Measurements from ENCODE around the gene POU3F3. TPM values are rescaled to one million over a fixed set of nuclear protein-coding genes. Genes with fewer than 3 reads are reported as not detected.

Gene POU3F3
- total and polyA plus RNA-seq, 4 experiments from 2014 or later: not detected

DNA sequence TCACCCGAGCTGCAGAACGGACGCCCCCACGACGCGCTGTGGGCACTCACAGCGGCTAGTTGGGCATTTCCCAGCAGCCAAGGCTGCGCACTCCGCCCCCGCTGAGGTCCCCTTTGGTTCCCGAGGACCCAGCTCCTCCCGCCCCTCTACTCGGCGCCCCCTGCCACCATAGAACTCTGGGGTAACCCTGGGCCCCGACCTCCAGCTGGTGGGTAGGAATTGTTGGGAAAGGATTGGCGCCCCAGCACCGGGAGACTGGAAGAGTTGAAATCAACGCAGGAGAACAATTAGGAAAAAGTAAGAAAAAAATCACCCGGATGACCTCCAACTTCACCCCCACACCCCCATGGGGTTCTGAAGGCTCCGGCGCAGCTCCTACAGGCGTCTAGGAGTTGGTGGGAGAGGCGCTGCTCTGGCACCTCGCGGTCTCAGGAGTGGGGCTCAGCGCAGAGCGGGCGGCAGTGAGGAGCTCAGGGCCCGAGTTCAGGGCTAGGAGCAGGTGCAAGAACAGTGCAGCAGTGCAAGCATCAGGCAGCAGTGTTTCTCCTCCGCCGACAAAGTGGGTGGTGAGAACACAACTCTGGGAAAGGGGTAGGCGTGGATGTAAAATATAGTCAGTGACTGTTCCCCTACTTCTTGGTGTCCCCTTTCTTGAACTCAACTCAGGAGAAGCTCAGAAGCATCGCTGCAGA is 14.0 kb downstream of the POU3F3 start:
- H3K27ac ChIP-seq (ENCODE audit: low read depth, low read length): no peak overlapping the region
- intact Hi-C loops (cut with micrococcal nuclease): no loop called here
- Mint-ChIP-seq H3K27ac (no peak overlapping the region), H3K27me3 (peaks cover 56 to 64% of the 10 kb centered on the region in 2 donors), H3K36me3 (no peaks in the 10 kb centered on the region), H3K4me1 (peaks cover 0 to 21% (median 6%) of the 10 kb centered on the region in 4 donors), H3K4me3 (no peak overlapping the region), H3K9me3 (peaks cover 0 to 11% (median 4%) of the 10 kb centered on the region in 8 donors)
- POLR2A ChIA-PET (ENCODE audit: partially characterized antibody): no interaction called here
- H3K4me3 ChIP-seq (ENCODE audit: low read length in 2 of 2): no peak overlapping the region
- peaks cover 4% of the 10 kb centered on the region for H3K4me1 ChIP-seq (ENCODE audit: insufficient read depth, low read length)
- H3K36me3 ChIP-seq (ENCODE audit: insufficient read depth, low read length): no peaks in the 10 kb centered on the region
- H3K9me3 ChIP-seq (ENCODE audit: control insufficient read depth in 1 of 2, low read length in 2 of 2): no peaks in the 10 kb centered on the region
- peaks cover 39% of the 10 kb centered on the region for H3K27me3 ChIP-seq (ENCODE audit: insufficient read depth, low read length)
- DNase-seq: no peak
- CTCF ChIA-PET (ENCODE audit: partially characterized antibody): no interaction called here

DNA sequence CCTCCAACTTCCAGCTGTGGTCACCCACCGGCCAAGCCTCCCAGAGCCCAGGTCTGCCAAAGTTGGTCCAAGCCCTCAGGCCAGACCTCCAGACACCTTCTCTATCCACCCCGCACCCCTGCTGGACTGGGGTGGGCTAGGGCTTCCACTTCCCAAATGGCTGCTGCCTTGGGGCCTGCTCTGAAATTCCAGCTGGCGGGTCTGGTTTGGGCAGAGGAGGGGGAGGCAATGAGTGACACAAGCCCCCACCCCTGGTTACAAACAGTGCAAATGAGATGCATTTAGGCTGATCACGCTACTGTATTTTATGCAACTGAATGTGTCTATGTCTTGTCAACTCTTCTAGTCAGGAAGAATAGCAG is 14.6 kb downstream of the POU3F3 start:
- H3K9me3 Mint-ChIP-seq: peaks cover 0 to 11% (median 4%) of the 10 kb centered on the region in 8 donors
- Histone ChIP-seq H3K27me3 (ENCODE audit: insufficient read depth, low read length) (peaks cover 35% of the 10 kb centered on the region), H3K4me1 (ENCODE audit: insufficient read depth, low read length) (peaks cover 4% of the 10 kb centered on the region), H3K27ac (ENCODE audit: low read depth, low read length) (no peak overlapping the region), H3K36me3 (ENCODE audit: insufficient read depth, low read length) (no peaks in the 10 kb centered on the region), H3K4me3 (ENCODE audit: low read length in 2 of 2) (no peak overlapping the region), H3K9me3 (ENCODE audit: control insufficient read depth in 1 of 2, low read length in 2 of 2) (no peaks in the 10 kb centered on the region)
- DNase-seq: no peak
- CTCF ChIA-PET (ENCODE audit: partially characterized antibody): no interaction called here
- no peak overlapping the region for H3K27ac Mint-ChIP-seq
- H3K27me3 Mint-ChIP-seq: peaks cover 52 to 61% of the 10 kb centered on the region in 2 donors
- H3K4me1 Mint-ChIP-seq: peaks cover 0 to 17% (median 6%) of the 10 kb centered on the region in 4 donors
- intact Hi-C loops (cut with micrococcal nuclease): no loop called here
- H3K36me3 Mint-ChIP-seq: no peaks in the 10 kb centered on the region
- POLR2A ChIA-PET (ENCODE audit: partially characterized antibody): no interaction called here
- no peak overlapping the region for H3K4me3 Mint-ChIP-seq

DNA sequence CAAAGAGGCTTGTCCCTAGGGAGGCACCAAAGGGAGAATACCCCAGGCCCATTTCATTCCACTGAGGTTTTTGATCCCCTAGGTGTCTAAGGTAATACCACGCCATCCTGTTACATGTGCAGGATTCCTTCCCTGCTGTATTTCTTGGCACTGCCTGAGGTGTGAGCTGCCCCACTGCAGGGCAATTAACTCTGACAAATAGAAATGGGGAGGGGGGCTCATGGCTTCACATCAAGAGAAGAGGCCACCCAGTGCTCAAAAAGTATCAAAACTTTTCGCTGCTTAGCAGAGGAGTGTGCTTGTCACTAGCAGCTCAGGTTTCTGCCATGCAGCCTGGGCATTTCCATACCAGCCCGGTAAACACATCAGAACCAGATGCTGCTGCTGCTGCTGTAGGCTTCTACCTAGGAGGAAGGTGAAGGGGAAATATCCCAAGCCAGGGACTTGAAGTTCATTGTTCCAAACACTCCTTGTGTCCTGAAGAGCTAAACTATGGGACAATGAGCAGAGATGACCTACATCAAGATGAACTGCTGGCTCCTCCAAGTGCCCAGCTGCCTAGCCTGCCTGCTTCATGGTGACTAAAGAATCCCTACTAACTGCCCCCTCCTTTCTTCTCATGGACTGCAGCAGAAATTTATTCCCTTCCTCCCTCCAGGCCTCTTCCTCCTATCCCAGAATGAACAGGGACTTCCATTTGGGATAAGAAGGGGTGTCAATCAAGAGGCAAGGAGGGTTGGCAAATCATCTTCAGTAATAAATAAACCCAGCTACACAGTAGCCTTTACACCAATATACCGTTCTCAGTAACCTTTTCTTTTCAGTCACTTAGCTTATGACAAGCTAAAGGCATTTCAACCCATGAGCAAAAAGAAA is 16.4 kb downstream of the POU3F3 start:
- ChIA-PET POLR2A (ENCODE audit: partially characterized antibody) (no interaction called here), CTCF (ENCODE audit: partially characterized antibody) (no interaction called here)
- H3K9me3 ChIP-seq (ENCODE audit: control insufficient read depth in 1 of 2, low read length in 2 of 2): no peaks in the 10 kb centered on the region
- H3K4me3 ChIP-seq (ENCODE audit: low read length in 2 of 2): no peak overlapping the region
- H3K9me3 Mint-ChIP-seq: peaks cover 0 to 8% (median 0%) of the 10 kb centered on the region in 8 donors
- H3K27ac ChIP-seq (ENCODE audit: low read depth, low read length): no peak overlapping the region
- peaks cover 20% of the 10 kb centered on the region for H3K27me3 ChIP-seq (ENCODE audit: insufficient read depth, low read length)
- H3K36me3 Mint-ChIP-seq: no peaks in the 10 kb centered on the region
- H3K4me3 Mint-ChIP-seq: peak overlapping the region in 1 of 8 donors; percentile 18
- peaks cover 50 to 58% of the 10 kb centered on the region in 2 donors for H3K27me3 Mint-ChIP-seq
- no peak for DNase-seq
- intact Hi-C loops (cut with micrococcal nuclease): no loop called here
- H3K27ac Mint-ChIP-seq: no peak overlapping the region
- peaks cover 0 to 15% (median 6%) of the 10 kb centered on the region in 4 donors for H3K4me1 Mint-ChIP-seq
- H3K36me3 ChIP-seq (ENCODE audit: insufficient read depth, low read length): no peaks in the 10 kb centered on the region
- peaks cover 4% of the 10 kb centered on the region for H3K4me1 ChIP-seq (ENCODE audit: insufficient read depth, low read length)

DNA sequence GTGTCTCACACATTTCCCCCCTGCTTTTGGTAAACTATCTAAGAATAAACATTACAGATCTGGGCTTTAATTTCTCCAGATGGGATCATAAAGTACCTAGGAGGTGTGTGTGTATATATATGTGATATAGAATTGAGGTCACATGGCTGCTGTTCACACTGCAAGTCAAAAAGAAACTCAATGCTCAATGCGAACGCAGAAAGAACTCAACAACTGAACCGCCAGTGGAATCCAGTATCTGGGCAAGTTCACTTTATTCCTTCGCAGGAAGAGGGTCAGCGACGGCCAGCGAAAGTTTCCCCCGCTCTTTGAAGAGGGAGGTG is 17.7 kb downstream of the POU3F3 start:
- peaks cover 4% of the 10 kb centered on the region for H3K4me1 ChIP-seq (ENCODE audit: insufficient read depth, low read length)
- no peak overlapping the region for H3K27ac ChIP-seq (ENCODE audit: low read depth, low read length)
- ChIA-PET CTCF (ENCODE audit: partially characterized antibody) (no interaction called here), POLR2A (ENCODE audit: partially characterized antibody) (no interaction called here)
- intact Hi-C loops (cut with micrococcal nuclease): no loop called here
- Mint-ChIP-seq H3K4me3 (peak overlapping the region in 4 of 8 donors; percentile 9 to 50 (median 29)), H3K36me3 (no peaks in the 10 kb centered on the region), H3K27me3 (peaks cover 39 to 47% of the 10 kb centered on the region in 2 donors), H3K4me1 (peaks cover 0 to 10% (median 6%) of the 10 kb centered on the region in 4 donors), H3K9me3 (peaks cover 0 to 4% (median 0%) of the 10 kb centered on the region in 8 donors), H3K27ac (no peak overlapping the region)
- peaks cover 12% of the 10 kb centered on the region for H3K27me3 ChIP-seq (ENCODE audit: insufficient read depth, low read length)
- no peak for DNase-seq
- H3K36me3 ChIP-seq (ENCODE audit: insufficient read depth, low read length): no peaks in the 10 kb centered on the region
- no peaks in the 10 kb centered on the region for H3K9me3 ChIP-seq (ENCODE audit: control insufficient read depth in 1 of 2, low read length in 2 of 2)
- no peak overlapping the region for H3K4me3 ChIP-seq (ENCODE audit: low read length in 2 of 2)

DNA sequence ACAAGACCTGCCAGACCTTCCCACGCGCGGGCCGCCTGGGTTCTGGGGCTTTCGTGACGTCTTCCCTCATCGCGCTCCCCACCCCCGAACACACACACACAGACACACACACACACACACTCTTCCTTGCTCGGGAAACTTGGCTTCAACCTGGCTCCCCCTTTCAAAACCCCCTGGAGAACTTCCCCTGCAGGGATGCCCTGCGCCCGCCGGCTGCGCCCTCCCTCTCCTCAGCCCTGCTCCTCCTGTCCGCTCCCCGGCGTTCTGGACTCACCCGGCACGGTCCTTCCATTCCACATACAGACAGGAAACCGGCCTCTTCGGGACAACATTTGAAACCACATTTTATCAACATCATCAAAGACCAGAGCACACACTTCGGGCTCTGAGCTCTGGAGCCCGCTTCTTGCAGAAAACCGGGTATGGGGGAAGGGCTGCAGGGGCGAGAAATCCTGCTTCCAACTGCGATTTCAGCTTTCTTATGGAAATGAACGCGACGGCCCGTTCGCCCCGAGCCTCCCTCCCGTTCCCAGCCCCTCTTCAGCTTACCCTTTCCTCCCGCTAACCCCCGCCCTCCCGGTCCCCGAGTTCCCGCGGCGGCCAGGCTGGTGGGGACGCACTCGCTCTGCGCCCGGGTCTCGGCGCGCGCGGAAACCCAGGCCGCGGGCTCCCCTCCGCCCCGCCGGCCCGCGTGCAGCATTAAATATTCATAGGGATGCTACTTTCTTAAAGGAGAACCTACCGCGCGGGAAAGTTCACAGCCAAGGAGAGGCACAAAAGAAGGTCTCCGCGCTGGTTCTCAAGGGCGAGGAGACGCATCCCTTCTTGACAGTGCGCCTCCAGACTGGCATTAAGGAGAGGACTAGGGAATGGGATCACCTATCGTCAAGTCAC is 18.3 kb downstream of the POU3F3 start:
- no peak overlapping the region for H3K4me3 ChIP-seq (ENCODE audit: low read length in 2 of 2)

DNA sequence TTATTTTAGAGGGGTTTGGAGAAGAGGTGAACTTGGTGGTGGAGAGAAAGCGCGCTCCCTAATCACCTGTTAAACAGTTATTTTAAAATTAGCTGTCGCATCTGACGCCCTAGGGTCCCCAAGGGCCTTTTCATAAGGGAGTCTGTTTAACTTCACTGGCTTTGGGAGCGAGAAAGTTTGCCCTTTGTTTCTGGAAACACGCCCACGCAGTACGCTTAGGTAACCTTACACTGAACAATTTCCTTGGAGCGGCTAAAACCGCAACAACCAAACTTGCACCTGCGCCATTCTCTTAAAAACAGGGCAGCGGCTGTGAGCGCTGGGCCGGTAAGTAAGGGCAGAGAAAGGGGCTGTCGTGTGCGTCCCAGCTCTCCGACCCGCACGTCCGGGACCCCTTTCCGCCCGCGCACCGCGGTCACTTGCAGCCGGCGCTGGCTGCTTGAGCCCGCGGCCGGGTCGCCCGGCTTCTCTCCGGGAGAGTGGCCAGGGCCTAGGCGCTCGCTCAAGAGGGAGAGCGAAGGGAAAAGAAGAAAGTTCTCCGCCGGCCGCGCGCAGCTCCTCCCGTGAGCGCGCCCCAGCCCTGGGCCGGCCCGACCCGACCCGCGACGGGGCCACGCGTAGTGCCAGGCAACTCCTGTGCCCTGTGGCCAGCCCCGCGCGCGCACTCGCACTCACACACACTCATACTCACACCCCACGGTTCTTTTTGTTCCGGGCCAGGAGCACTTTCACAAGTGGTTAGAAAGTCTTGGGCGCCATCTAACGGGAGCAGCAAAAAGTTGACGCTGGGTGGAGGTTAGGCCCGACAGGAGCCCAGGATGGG is 19.2 kb downstream of the POU3F3 start:
- H3K4me1 Mint-ChIP-seq: peaks cover 0 to 10% (median 6%) of the 10 kb centered on the region in 4 donors
- DNase-seq: no peak
- intact Hi-C loops (cut with micrococcal nuclease): no loop called here
- H3K27ac Mint-ChIP-seq: no peak overlapping the region
- ChIA-PET POLR2A (ENCODE audit: partially characterized antibody) (no interaction called here), CTCF (ENCODE audit: partially characterized antibody) (no interaction called here)
- H3K27me3 ChIP-seq (ENCODE audit: insufficient read depth, low read length): peaks cover 5% of the 10 kb centered on the region
- no peaks in the 10 kb centered on the region for H3K36me3 Mint-ChIP-seq
- peak overlapping the region in 5 of 8 donors; percentile 20 to 58 (median 32) for H3K4me3 Mint-ChIP-seq
- H3K36me3 ChIP-seq (ENCODE audit: insufficient read depth, low read length): no peaks in the 10 kb centered on the region
- no peak overlapping the region for H3K4me3 ChIP-seq (ENCODE audit: low read length in 2 of 2)
- H3K27ac ChIP-seq (ENCODE audit: low read depth, low read length): no peak overlapping the region
- H3K9me3 Mint-ChIP-seq: peaks cover 0 to 4% (median 0%) of the 10 kb centered on the region in 8 donors
- H3K9me3 ChIP-seq (ENCODE audit: control insufficient read depth in 1 of 2, low read length in 2 of 2): no peaks in the 10 kb centered on the region
- peaks cover 36 to 44% of the 10 kb centered on the region in 2 donors for H3K27me3 Mint-ChIP-seq
- peaks cover 4% of the 10 kb centered on the region for H3K4me1 ChIP-seq (ENCODE audit: insufficient read depth, low read length)

More for the DNA sequence above, 18.3 kb downstream of the POU3F3 start:
- Histone ChIP-seq H3K27ac (ENCODE audit: low read depth, low read length) (no peak overlapping the region), H3K9me3 (ENCODE audit: control insufficient read depth in 1 of 2, low read length in 2 of 2) (no peaks in the 10 kb centered on the region), H3K27me3 (ENCODE audit: insufficient read depth, low read length) (peaks cover 6% of the 10 kb centered on the region), H3K36me3 (ENCODE audit: insufficient read depth, low read length) (no peaks in the 10 kb centered on the region), H3K4me1 (ENCODE audit: insufficient read depth, low read length) (peaks cover 4% of the 10 kb centered on the region)
- Mint-ChIP-seq H3K27me3 (peaks cover 38 to 46% of the 10 kb centered on the region in 2 donors), H3K36me3 (no peaks in the 10 kb centered on the region), H3K27ac (no peak overlapping the region), H3K4me1 (peaks cover 0 to 10% (median 6%) of the 10 kb centered on the region in 4 donors), H3K9me3 (peaks cover 0 to 4% (median 0%) of the 10 kb centered on the region in 8 donors), H3K4me3 (peak overlapping the region in 5 of 8 donors; percentile 20 to 58 (median 32))
- intact Hi-C loops (cut with micrococcal nuclease): no loop called here
- no peak for DNase-seq
- ChIA-PET CTCF (ENCODE audit: partially characterized antibody) (no interaction called here), POLR2A (ENCODE audit: partially characterized antibody) (no interaction called here)

Measured in CD4-positive, alpha-beta memory T cell (primary cell).